ENCODE measurements around the gene PSMA6.

PSMA6 gene

DNA sequence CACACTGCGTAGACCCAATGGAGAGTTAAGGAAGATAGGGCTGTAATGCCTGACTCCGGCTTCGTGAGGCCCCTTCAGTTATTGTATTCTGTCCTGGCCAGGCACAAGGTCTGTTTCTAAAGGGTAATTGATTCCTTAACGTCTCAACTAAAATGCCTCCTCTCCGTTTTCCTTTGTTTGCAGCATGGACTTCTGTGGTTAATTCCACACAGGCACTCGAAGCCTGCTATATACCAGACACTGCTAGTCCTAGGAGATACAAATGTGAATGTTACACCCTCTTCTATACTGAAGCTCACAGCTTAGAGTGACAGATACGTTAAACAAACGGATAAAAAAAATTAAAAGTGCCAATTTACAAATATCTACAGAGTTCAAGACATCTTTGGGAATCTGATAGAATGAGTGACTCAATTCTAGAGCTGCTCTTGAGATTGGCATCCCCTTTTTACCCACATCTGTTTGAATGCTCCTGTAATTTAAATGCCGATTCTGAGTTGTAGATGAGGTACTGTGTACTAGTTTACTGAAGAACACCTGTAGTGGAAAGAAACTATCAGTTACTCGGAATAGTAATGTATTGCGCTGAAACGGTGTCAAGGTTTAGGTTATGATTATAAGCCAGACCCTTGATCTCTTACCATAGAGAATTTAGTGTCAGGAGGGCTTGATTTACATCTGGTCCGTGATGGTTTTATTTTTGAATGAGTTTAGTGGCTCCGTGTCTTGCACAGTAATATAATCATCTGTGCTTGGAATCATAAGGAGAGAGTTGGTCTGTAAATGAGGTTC lies 784 bp downstream of the PSMA6 start:
- no peaks in the 10 kb centered on the region for H3K9me3 ChIP-seq (ENCODE audit: control insufficient read depth, low read length)

DNA sequence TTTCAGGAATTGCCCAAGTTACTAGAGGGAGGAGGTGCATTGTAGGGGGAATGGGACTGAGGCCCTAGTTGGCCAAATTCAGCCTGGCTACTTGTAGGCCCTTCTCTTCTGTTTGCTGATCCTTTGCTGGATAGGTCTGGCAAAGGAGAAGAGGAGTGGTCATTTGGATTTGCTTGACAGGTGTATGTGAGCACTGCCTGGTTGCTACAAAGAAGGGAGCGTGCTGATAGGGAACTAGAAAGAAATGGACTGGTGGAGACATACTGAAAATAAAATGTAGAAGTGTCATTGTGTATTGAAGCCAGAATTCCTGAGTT lies 3.6 kb downstream of the PSMA6 start:
- Histone ChIP-seq H3K79me2 (peaks cover 54% of the 10 kb centered on the region), H3K9me3 (ENCODE audit: control insufficient read depth, low read length) (no peaks in the 10 kb centered on the region), H3K27ac (no peak overlapping the region), H2AFZ (no peak overlapping the region), H3K4me2 (ENCODE audit: low read length) (no peak overlapping the region), H3K27me3 (ENCODE audit: control insufficient read depth, insufficient read depth, low read length) (no peaks in the 10 kb centered on the region), H3K9ac (no peak overlapping the region), H3K4me3 (ENCODE audit: low read depth, low read length) (no peak overlapping the region), H3K36me3 (ENCODE audit: control insufficient read depth, insufficient read depth, low read length) (no peaks in the 10 kb centered on the region), H3K4me1 (peaks cover 12% of the 10 kb centered on the region)
- TF ChIP-seq, protein P1, sequence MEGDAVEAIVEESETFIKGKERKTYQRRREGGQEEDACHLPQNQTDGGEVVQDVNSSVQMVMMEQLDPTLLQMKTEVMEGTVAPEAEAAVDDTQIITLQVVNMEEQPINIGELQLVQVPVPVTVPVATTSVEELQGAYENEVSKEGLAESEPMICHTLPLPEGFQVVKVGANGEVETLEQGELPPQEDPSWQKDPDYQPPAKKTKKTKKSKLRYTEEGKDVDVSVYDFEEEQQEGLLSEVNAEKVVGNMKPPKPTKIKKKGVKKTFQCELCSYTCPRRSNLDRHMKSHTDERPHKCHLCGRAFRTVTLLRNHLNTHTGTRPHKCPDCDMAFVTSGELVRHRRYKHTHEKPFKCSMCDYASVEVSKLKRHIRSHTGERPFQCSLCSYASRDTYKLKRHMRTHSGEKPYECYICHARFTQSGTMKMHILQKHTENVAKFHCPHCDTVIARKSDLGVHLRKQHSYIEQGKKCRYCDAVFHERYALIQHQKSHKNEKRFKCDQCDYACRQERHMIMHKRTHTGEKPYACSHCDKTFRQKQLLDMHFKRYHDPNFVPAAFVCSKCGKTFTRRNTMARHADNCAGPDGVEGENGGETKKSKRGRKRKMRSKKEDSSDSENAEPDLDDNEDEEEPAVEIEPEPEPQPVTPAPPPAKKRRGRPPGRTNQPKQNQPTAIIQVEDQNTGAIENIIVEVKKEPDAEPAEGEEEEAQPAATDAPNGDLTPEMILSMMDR (IDR thresholded peaks at IDR 0.05), result no peak

More for the DNA sequence above, 784 bp downstream of the PSMA6 start:
- H3K79me2 ChIP-seq, result peaks cover 35% of the 10 kb centered on the region
- H3K4me3 ChIP-seq (ENCODE audit: low read depth, low read length), result peak overlapping the region; percentile 85
- H3K36me3 ChIP-seq (ENCODE audit: control insufficient read depth, insufficient read depth, low read length), result no peaks in the 10 kb centered on the region
- TF ChIP-seq, protein P1 (IDR thresholded peaks at IDR 0.05), result no peak
- peak overlapping the region; percentile 85 for H3K4me2 ChIP-seq (ENCODE audit: low read length)
- peak overlapping the region; percentile 73 for H3K9ac ChIP-seq
- H3K4me1 ChIP-seq, result peaks cover 7% of the 10 kb centered on the region
- peak overlapping the region; percentile 91 for H2AFZ ChIP-seq
- no peaks in the 10 kb centered on the region for H3K27me3 ChIP-seq (ENCODE audit: control insufficient read depth, insufficient read depth, low read length)
- peak overlapping the region; percentile 82 for H3K27ac ChIP-seq

DNA sequence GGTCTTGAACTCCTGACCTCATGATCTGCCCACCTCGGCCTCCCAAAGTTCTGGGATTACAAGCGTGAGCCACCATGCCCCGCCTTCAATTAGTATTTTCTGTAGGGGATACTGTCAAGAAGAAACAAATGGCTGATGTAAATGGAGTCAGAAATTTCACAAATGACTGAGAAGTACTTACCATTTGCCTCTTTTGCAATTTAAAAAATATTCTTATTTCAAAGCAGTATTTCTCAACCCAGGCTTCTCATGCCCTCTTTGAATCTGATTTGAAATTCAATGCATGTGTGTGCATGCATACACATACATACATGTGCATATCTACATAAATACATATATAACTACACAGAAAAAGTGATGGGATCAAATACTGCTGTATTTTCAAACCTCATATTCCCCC lies 4.4 kb downstream of the PSMA6 start:
- H3K9ac ChIP-seq, result no peak overlapping the region

DNA sequence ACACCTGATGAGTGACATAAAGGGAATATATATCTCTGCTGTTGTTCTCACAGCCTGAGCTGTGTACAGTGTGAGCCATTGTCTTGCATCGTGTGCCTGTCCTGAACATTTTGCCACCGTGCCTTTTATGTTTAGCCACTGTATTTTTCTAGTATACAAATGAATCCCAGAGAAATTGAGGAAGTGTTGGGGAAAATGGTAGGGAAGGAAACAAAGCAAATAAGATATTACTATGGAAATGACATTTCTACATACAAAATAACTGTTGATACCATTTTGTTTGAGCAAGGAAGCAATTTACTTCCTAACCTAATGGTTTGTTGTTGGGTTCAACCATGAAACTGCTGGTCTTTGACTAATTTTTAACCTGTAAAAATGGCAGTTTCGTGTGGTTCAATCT lies 5.5 kb downstream of the PSMA6 start:
- Histone ChIP-seq H3K27me3 (ENCODE audit: control insufficient read depth, insufficient read depth, low read length) (no peaks in the 10 kb centered on the region), H3K79me2 (peaks cover 65% of the 10 kb centered on the region), H3K4me1 (peaks cover 13% of the 10 kb centered on the region), H3K4me3 (ENCODE audit: low read depth, low read length) (no peak overlapping the region), H3K36me3 (ENCODE audit: control insufficient read depth, insufficient read depth, low read length) (no peaks in the 10 kb centered on the region), H3K4me2 (ENCODE audit: low read length) (no peak overlapping the region), H3K9me3 (ENCODE audit: control insufficient read depth, low read length) (no peaks in the 10 kb centered on the region), H3K9ac (no peak overlapping the region), H3K27ac (no peak overlapping the region), H2AFZ (no peak overlapping the region)
- TF ChIP-seq, protein P1 (IDR thresholded peaks at IDR 0.05), result no peak

More for the DNA sequence above, 4.4 kb downstream of the PSMA6 start:
- no peaks in the 10 kb centered on the region for H3K9me3 ChIP-seq (ENCODE audit: control insufficient read depth, low read length)
- H3K36me3 ChIP-seq (ENCODE audit: control insufficient read depth, insufficient read depth, low read length), result no peaks in the 10 kb centered on the region
- H3K4me2 ChIP-seq (ENCODE audit: low read length), result no peak overlapping the region
- no peak overlapping the region for H3K4me3 ChIP-seq (ENCODE audit: low read depth, low read length)
- no peaks in the 10 kb centered on the region for H3K27me3 ChIP-seq (ENCODE audit: control insufficient read depth, insufficient read depth, low read length)
- H3K79me2 ChIP-seq, result peaks cover 58% of the 10 kb centered on the region
- H2AFZ ChIP-seq, result no peak overlapping the region
- H3K4me1 ChIP-seq, result peaks cover 13% of the 10 kb centered on the region
- TF ChIP-seq, protein P1 (IDR thresholded peaks at IDR 0.05), result no peak
- no peak overlapping the region for H3K27ac ChIP-seq

DNA sequence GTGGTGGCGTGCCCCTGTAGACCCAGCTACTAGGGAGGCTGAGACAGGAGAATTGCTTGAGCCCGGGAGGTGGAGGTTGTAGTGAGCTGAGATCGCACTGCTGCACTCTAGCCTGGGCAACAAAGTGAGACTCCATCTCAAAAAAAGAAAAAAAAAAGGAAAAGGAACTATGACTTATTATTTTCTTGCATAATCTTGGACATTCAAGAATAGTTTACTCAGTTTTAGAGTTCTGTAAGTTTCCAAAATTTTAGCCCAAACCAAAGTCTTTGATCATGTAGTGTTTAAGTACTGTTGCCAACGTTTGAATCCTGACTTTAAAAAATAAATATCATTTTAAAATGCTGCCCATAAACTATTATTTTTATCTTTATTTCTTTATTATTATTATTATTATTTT lies 6.2 kb downstream of the PSMA6 start:
- H3K4me2 ChIP-seq (ENCODE audit: low read length), result no peak overlapping the region
- H3K9ac ChIP-seq, result no peak overlapping the region
- H3K27ac ChIP-seq, result no peak overlapping the region
- TF ChIP-seq, protein P1 (IDR thresholded peaks at IDR 0.05), result no peak
- no peak overlapping the region for H3K4me3 ChIP-seq (ENCODE audit: low read depth, low read length)
- H2AFZ ChIP-seq, result no peak overlapping the region
- peaks cover 13% of the 10 kb centered on the region for H3K4me1 ChIP-seq
- no peaks in the 10 kb centered on the region for H3K36me3 ChIP-seq (ENCODE audit: control insufficient read depth, insufficient read depth, low read length)
- H3K79me2 ChIP-seq, result peaks cover 66% of the 10 kb centered on the region
- H3K9me3 ChIP-seq (ENCODE audit: control insufficient read depth, low read length), result no peaks in the 10 kb centered on the region
- H3K27me3 ChIP-seq (ENCODE audit: control insufficient read depth, insufficient read depth, low read length), result no peaks in the 10 kb centered on the region
